HFF-Myc (cell line): ENCODE data around the gene GPR18.

ENCODE experiments used
- DNase-seq: peaks from one replicate; pipeline ENCODE4 v3.0.0-alpha.2; 2011; ENCODE audit warnings: low read depth; ENCODE audit errors: extremely low read depth
- H3K4me3 ChIP-seq: replicated peaks from 2 replicates; pipeline ENCODE4 v1.5.1; 2011; ENCODE audit warnings: low read depth, mild to moderate bottlenecking, control low read depth, low read length
- TF ChIP-seq, protein P1 (sequence below): IDR thresholded peaks from 2 replicates; pipeline ENCODE4 v1.5.1; 2012; ENCODE audit warnings: mild to moderate bottlenecking, low read depth, low read length, control low read depth; ENCODE audit errors: missing control alignments

The GPR18 gene

DNA sequence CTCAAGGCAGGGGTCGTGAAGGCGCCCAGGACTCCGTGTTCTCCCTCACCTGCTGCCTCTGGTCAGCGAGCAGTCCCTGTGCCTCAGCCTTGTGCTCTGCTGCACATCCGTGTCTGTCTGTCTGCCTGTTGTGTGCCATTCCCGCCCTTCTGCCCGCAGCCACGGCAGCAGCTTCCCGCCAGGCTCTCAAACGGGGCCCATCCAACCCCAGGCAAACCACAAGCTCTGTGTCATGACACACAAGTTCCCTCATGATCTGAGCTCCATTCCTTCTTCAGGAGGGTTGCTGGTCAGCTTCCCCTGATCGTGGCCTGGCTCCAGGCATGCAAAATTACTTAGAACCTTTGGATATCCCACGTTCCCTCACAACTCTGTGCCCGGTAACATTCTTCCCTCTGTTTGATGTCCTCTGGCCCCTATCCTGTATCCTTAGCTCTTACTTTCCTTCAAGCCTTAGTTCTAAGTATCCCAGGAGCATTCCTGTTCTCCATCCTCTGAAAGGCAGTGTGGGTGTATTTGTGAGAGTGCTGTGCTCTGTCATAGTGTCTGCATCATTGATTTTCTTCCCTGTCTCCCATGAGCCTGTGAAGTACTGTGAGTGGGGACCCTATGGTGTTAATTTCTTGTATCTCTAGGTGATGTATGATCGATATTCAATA is 45.8 kb upstream of the GPR18 start:
- TF ChIP-seq, protein P1, sequence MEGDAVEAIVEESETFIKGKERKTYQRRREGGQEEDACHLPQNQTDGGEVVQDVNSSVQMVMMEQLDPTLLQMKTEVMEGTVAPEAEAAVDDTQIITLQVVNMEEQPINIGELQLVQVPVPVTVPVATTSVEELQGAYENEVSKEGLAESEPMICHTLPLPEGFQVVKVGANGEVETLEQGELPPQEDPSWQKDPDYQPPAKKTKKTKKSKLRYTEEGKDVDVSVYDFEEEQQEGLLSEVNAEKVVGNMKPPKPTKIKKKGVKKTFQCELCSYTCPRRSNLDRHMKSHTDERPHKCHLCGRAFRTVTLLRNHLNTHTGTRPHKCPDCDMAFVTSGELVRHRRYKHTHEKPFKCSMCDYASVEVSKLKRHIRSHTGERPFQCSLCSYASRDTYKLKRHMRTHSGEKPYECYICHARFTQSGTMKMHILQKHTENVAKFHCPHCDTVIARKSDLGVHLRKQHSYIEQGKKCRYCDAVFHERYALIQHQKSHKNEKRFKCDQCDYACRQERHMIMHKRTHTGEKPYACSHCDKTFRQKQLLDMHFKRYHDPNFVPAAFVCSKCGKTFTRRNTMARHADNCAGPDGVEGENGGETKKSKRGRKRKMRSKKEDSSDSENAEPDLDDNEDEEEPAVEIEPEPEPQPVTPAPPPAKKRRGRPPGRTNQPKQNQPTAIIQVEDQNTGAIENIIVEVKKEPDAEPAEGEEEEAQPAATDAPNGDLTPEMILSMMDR: no peak
- H3K4me3 ChIP-seq: no peak overlapping the region
- DNase-seq: no peak

DNA sequence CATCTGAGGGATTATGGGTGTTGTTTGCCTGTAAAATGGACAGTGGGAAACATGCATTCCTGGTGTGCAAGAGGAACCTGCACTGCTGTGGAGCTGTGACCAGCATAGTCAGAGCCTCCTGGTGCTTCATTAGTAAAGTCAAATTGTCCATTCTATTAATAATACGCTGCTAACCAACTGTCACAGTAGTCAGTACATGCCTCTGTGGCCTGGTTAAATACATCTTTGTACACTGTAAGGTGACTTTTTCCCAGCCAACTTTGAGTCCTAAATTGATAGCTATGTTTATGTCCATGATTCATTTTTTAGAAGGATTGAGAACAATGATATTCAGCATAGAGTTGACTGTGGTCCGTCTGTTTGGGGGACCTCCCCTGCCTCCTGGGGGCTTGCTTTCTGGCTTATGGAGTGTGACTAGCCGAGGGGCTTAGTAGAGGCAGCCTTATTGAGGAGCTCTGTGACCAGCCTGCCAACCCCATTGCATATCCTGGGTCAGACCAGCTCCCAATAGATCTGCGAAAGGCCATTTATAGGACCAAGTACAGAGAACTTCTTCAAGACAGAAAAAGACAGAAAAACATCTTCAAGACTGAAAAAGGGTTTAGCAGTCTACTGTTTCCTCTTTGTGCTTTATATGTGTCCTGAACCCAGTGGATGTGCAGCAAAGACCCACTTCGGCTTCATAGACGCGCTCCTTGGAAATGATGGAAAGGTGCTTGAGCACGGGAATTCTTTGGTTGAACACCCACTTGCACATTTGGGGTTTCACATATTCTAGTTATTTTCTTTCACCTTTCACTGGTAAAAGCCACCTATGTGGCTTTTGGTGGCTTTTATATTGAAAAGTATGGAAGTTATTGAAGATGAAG is 44.7 kb upstream of the GPR18 start:
- DNase-seq: no peak
- no peak overlapping the region for H3K4me3 ChIP-seq
- TF ChIP-seq, protein P1: no peak

DNA sequence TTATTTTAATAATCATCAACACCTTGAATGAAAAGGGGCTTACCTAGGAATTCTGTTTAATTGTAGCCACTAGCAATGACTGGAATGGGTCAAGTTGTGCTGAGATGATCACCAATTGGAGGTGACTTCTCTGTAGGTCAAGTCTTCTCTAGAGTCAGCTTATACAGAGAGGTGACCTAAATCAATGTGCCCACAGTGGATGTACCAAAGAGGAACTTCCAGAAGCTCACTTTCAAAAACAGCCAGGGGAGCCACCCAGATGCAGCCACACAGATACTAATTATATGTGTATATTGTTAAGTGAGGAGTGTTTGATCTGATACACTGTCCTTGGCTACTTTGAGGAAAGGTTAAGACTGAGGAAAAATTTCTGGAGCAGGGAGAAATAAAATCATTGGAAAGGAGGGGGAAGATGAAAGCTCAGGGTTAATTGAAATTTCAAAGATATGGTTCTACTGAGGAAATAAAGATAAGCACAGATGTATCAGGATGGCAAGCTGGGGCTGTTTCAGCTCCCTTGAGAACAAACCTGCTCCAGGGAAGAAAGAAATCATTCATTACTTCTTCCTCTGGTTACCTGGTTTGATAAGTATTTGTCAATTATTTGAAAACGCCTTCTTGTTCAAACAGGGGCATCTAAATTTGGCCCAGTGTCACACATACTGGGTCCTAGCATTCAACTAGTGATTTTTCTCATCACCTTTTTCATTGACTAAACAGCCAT is 43.9 kb upstream of the GPR18 start:
- DNase-seq: no peak
- TF ChIP-seq, protein P1: no peak
- no peak overlapping the region for H3K4me3 ChIP-seq

DNA sequence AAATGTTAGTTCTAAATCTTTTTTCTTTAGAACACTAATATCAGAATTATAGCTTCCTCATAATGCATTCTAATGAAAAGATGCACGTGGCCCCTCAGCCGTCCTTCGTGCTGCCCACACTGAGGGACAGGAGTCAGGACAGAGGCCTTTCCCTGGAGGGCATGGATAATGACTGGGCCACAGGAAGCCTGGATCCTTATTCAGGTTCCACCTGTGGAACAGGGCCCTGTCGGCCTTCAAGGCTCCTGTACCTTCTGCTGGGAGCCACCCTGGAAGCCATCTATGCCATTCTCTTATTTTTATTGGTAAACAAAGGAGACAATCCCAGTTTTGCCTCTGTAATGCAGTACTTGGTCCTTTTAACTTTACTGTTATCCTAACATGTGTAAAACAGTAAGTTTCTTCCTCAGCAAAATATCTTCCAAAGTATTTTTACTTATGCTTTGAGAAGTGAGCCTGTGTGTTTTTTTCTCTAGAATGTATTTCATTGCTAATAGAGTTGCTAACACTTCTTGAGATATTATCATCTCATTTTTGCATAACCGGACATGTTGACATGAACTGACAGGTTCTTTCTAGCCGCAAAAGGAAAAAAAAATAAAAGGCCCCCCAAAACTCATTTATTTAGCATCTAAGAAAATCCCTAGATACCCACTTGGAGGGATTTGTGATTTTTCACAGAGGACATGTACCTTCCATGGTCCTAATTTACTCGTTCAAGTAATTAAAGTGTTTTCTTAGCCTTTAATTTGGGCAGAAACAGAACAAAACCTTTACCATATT is 43.1 kb upstream of the GPR18 start:
- no peak for DNase-seq
- no peak overlapping the region for H3K4me3 ChIP-seq
- TF ChIP-seq, protein P1: no peak

DNA sequence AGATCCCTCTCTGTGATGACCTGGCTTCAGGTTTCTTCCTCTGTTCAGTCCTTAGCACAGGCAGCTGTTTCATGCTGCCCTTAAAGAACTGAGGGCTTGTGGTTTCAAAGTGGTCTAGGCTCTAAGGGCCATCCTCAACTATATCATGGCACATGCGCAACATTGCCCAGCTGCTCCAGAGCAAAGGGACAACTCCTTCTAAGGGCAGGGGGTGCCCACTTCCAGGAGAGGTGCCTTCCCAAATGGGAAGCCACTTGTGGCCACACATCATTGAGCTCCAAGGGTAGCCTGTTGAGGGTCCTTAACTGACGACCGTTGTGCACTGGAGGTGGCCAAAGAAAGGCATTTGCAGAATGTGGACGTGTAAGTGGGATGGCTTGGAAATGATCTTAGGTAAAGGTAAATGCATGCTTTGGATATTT is 41.8 kb upstream of the GPR18 start:
- no peak overlapping the region for H3K4me3 ChIP-seq
- TF ChIP-seq, protein P1: no peak
- no peak for DNase-seq

DNA sequence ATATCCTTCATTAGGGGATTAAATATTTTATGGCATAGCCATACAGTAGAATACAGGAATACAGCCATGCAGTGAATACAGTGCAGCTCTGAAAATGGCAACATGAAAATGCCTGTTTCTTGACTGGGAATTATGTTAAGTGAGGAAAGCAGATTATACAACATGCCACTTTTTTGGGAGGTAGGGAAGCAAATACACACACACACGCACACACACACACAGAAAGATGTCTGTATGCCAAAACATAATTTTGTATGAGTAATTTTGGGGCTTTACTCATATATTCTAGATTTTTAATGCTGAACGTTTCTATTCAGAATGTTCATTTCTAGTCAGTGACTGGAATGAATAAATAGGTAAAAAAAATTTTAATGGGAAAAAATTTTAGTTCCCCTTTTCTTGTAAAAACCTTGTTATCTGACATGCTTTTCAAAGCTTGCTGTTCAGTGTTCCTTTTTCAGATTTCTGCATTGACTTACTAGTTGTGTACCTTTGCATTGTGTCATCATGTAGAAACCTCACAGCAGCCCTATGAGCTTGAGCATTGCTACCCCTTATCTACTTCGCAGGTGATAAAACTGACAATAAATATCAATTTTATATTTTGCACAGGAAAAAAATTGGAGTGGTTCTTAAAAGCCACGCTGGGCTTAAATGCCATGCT is 41.2 kb upstream of the GPR18 start:
- DNase-seq: no peak
- TF ChIP-seq, protein P1: no peak
- H3K4me3 ChIP-seq: no peak overlapping the region
